ENCODE results near the gene MRTFA.

Gene MRTFA

GRCh38 chr22:40401981-40402406 is 234.5 kb downstream of the MRTFA start:
- Histone ChIP-seq H3K36me3 (ENCODE audit: control insufficient read depth, insufficient read depth, low read length) (no peaks in the 10 kb centered on the region), H3K4me1 (no peaks in the 10 kb centered on the region), H3K9me3 (ENCODE audit: control insufficient read depth, low read length) (no peaks in the 10 kb centered on the region), H3K4me2 (ENCODE audit: low read length) (no peak overlapping the region), H2AFZ (no peak overlapping the region), H3K79me2 (no peaks in the 10 kb centered on the region), H3K27ac (no peak overlapping the region), H3K4me3 (ENCODE audit: low read depth, low read length) (no peak overlapping the region), H3K9ac (no peak overlapping the region), H3K27me3 (ENCODE audit: control insufficient read depth, insufficient read depth, low read length) (no peaks in the 10 kb centered on the region)
- TF ChIP-seq, protein P1, sequence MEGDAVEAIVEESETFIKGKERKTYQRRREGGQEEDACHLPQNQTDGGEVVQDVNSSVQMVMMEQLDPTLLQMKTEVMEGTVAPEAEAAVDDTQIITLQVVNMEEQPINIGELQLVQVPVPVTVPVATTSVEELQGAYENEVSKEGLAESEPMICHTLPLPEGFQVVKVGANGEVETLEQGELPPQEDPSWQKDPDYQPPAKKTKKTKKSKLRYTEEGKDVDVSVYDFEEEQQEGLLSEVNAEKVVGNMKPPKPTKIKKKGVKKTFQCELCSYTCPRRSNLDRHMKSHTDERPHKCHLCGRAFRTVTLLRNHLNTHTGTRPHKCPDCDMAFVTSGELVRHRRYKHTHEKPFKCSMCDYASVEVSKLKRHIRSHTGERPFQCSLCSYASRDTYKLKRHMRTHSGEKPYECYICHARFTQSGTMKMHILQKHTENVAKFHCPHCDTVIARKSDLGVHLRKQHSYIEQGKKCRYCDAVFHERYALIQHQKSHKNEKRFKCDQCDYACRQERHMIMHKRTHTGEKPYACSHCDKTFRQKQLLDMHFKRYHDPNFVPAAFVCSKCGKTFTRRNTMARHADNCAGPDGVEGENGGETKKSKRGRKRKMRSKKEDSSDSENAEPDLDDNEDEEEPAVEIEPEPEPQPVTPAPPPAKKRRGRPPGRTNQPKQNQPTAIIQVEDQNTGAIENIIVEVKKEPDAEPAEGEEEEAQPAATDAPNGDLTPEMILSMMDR (IDR thresholded peaks at IDR 0.05): no peak

DNA sequence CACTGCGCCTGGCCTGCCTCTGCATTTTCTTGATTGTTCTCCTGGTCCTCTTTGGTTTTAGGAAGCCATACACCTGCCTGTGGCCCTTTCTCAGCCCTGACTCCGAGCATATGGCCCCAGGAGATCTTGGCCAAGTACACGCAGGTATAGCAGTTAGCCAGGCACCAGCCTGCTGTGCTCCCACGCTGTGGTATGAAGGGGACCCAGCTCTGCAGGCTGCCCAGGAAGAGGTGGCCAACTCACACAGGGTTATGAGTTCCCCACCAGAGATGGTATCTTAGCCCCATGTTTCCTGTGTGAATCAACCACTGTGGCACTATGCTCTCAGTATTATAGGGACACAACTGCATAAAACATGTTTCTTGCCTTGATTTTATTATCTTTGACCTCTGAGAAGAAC is 235.0 kb downstream of the MRTFA start:
- Histone ChIP-seq H3K9me3 (ENCODE audit: control insufficient read depth, low read length) (no peaks in the 10 kb centered on the region), H3K4me1 (no peaks in the 10 kb centered on the region), H3K36me3 (ENCODE audit: control insufficient read depth, insufficient read depth, low read length) (no peaks in the 10 kb centered on the region), H2AFZ (no peak overlapping the region), H3K9ac (no peak overlapping the region), H3K79me2 (no peaks in the 10 kb centered on the region), H3K27ac (no peak overlapping the region), H3K4me2 (ENCODE audit: low read length) (no peak overlapping the region), H3K27me3 (ENCODE audit: control insufficient read depth, insufficient read depth, low read length) (no peaks in the 10 kb centered on the region), H3K4me3 (ENCODE audit: low read depth, low read length) (no peak overlapping the region)
- TF ChIP-seq, protein P1 (IDR thresholded peaks at IDR 0.05): no peak

DNA sequence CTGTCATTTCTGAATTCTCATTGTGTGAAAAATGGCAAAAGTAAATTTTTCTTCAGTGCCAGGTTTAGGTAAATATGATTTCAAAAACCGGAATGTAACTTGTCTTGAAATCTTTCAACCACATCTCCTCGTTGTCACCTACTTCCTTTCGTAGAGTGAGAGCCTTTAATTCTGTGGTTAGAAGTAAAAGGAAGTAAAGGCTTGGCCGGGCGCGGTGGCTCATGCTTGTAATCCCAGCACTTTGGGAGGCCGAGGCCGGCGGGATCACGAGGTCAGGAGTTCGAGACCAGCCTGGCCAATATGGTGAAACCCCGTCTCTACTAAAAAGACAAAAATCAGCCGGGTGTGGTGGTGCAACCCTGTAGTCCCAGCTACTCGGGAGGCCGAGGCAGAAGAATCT is 236.4 kb downstream of the MRTFA start:
- Histone ChIP-seq H3K4me3 (ENCODE audit: low read depth, low read length) (no peak overlapping the region), H3K4me2 (ENCODE audit: low read length) (no peak overlapping the region), H3K4me1 (no peaks in the 10 kb centered on the region), H3K9ac (no peak overlapping the region), H2AFZ (no peak overlapping the region), H3K9me3 (ENCODE audit: control insufficient read depth, low read length) (no peaks in the 10 kb centered on the region), H3K36me3 (ENCODE audit: control insufficient read depth, insufficient read depth, low read length) (no peaks in the 10 kb centered on the region), H3K27ac (no peak overlapping the region), H3K79me2 (no peaks in the 10 kb centered on the region), H3K27me3 (ENCODE audit: control insufficient read depth, insufficient read depth, low read length) (no peaks in the 10 kb centered on the region)
- TF ChIP-seq, protein P1 (IDR thresholded peaks at IDR 0.05): no peak

DNA sequence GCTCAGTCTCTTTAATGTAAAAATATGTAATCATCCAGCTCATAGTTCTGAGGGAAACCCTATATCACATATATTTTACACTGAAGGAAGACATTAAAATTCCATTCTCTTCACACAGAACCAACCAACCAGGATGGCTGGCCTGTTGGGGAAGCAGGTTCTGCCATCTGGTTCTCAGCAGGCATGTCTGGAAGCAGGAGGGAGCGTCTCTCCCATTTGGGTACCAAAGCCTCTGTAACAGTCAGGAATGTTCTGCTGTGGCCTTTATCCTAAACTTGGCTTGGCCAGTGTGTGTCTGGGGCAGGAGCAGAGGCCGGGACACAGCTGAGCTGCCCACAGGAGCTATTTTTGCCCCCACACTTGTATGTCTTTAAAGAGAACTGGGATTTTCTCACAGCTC is 236.9 kb downstream of the MRTFA start:
- TF ChIP-seq, protein P1 (IDR thresholded peaks at IDR 0.05): no peak
- Histone ChIP-seq H3K4me3 (ENCODE audit: low read depth, low read length) (no peak overlapping the region), H3K4me1 (no peaks in the 10 kb centered on the region), H3K79me2 (no peaks in the 10 kb centered on the region), H3K27ac (no peak overlapping the region), H3K9ac (no peak overlapping the region), H3K4me2 (ENCODE audit: low read length) (no peak overlapping the region), H2AFZ (no peak overlapping the region), H3K9me3 (ENCODE audit: control insufficient read depth, low read length) (no peaks in the 10 kb centered on the region), H3K27me3 (ENCODE audit: control insufficient read depth, insufficient read depth, low read length) (no peaks in the 10 kb centered on the region), H3K36me3 (ENCODE audit: control insufficient read depth, insufficient read depth, low read length) (no peaks in the 10 kb centered on the region)

DNA sequence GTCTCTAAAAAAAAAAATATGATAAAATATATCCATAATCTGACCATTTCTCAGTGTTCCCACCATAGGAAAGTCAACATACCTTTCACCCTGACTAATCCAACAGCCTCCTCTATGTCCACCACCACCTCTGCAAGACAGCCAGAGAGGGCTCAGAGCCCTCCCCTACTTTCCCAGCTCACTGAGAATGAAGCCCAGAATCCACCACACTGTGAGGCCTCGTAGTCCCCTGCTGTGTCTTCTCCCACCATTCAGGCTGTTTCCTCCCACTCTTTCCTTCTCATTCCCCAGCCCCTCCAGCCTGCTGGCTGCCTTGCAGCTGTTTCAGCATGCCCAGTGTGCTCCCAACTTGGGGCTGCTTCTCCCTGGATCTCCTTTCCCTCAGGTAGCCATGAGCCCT is 239.1 kb downstream of the MRTFA start:
- H3K4me2 ChIP-seq (ENCODE audit: low read length): no peak overlapping the region
- H3K27me3 ChIP-seq (ENCODE audit: control insufficient read depth, insufficient read depth, low read length): no peaks in the 10 kb centered on the region
- H3K79me2 ChIP-seq: no peaks in the 10 kb centered on the region
- H3K27ac ChIP-seq: no peak overlapping the region
- no peaks in the 10 kb centered on the region for H3K36me3 ChIP-seq (ENCODE audit: control insufficient read depth, insufficient read depth, low read length)
- H3K4me3 ChIP-seq (ENCODE audit: low read depth, low read length): no peak overlapping the region
- H3K9ac ChIP-seq: no peak overlapping the region
- H3K4me1 ChIP-seq: no peaks in the 10 kb centered on the region
- H3K9me3 ChIP-seq (ENCODE audit: control insufficient read depth, low read length): no peaks in the 10 kb centered on the region
- TF ChIP-seq, protein P1 (IDR thresholded peaks at IDR 0.05): no peak
- H2AFZ ChIP-seq: no peak overlapping the region

Data from parathyroid adenoma (tissue), 2 donors.